Prostate gland (tissue), 2 donors: ENCODE measurements around the gene CYP19A1.

Source experiments
- POLR2A ChIP-seq: fragments of 450-650 bp; IDR thresholded peaks from one replicate; pipeline ENCODE4 v1.6.1; 2016; ENCODE audit warnings: antibody characterized with exemption, mild to moderate bottlenecking
- TF ChIP-seq, protein P1 (sequence below), 4 experiments: fragments of 200-600 bp in 2 of 4; fragments of 450-650 bp in 2 of 4; sonication (generic) in 2 of 4; IDR thresholded peaks; 1 replicate in 3 of 4; 2 replicates in 1 of 4; pipeline ENCODE4 v1.5.1; 2016 to 2019; ENCODE audit warnings: antibody characterized with exemption in 4 of 4, mild to moderate bottlenecking in 2 of 4, moderate library complexity in 2 of 4

DNA sequence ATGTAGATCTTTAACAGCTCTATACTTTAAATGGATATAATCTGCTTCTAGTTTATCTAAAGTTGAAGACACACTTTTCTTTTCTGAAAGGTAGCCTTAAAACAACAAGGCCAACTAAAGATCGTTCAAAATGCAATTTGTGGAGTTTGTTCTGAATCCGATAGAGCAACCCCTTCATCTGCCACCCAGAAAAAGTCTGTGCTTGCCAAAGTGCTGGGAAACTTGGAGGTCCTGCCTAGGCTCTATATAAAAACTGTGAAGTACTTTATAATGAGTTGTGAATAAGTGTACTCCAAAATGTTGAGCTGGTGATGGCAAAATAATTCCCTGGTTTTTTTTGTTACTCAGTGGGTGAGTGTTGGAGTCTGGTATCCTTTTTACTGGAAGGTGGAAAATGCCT lies 15.6 kb upstream of the CYP19A1 start:
- no peak for TF ChIP-seq POLR2A
- TF ChIP-seq, protein P1, sequence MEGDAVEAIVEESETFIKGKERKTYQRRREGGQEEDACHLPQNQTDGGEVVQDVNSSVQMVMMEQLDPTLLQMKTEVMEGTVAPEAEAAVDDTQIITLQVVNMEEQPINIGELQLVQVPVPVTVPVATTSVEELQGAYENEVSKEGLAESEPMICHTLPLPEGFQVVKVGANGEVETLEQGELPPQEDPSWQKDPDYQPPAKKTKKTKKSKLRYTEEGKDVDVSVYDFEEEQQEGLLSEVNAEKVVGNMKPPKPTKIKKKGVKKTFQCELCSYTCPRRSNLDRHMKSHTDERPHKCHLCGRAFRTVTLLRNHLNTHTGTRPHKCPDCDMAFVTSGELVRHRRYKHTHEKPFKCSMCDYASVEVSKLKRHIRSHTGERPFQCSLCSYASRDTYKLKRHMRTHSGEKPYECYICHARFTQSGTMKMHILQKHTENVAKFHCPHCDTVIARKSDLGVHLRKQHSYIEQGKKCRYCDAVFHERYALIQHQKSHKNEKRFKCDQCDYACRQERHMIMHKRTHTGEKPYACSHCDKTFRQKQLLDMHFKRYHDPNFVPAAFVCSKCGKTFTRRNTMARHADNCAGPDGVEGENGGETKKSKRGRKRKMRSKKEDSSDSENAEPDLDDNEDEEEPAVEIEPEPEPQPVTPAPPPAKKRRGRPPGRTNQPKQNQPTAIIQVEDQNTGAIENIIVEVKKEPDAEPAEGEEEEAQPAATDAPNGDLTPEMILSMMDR (IDR thresholded peaks at IDR 0.05), result no peak
